ENCODE data around the gene ZNF319. TPM values are rescaled to one million over a fixed set of nuclear protein-coding genes. Genes with fewer than 3 reads are reported as not detected.

ZNF319 gene
- total RNA-seq, 4 donors from 2014 or later, result 12.1 to 24.0 (median 18.7) TPM

- H3K27me3 ChIP-seq, result no peaks in the 10 kb centered on the region
- intact Hi-C loops (cut with DNase I), result no loop called here
- DNase-seq, result no peak
- no peaks in the 10 kb centered on the region for H3K4me1 ChIP-seq
- TF ChIP-seq, protein P1, sequence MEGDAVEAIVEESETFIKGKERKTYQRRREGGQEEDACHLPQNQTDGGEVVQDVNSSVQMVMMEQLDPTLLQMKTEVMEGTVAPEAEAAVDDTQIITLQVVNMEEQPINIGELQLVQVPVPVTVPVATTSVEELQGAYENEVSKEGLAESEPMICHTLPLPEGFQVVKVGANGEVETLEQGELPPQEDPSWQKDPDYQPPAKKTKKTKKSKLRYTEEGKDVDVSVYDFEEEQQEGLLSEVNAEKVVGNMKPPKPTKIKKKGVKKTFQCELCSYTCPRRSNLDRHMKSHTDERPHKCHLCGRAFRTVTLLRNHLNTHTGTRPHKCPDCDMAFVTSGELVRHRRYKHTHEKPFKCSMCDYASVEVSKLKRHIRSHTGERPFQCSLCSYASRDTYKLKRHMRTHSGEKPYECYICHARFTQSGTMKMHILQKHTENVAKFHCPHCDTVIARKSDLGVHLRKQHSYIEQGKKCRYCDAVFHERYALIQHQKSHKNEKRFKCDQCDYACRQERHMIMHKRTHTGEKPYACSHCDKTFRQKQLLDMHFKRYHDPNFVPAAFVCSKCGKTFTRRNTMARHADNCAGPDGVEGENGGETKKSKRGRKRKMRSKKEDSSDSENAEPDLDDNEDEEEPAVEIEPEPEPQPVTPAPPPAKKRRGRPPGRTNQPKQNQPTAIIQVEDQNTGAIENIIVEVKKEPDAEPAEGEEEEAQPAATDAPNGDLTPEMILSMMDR (IDR thresholded peaks at IDR 0.05), result no peak
- TF ChIP-seq POLR2A (IDR thresholded peaks at IDR 0.05), result no peak
- no peaks in the 10 kb centered on the region for H3K9me3 ChIP-seq
- H3K4me3 ChIP-seq (replicated peaks in 1 of 3), result no peak overlapping the region
- H3K27ac ChIP-seq, result no peak overlapping the region
- WGBS, 2 donors, result 68 to 76% methylated on average over 2 of the region's 2 CpGs
- H3K36me3 ChIP-seq, result no peaks in the 10 kb centered on the region
These were observed 38.9 kb downstream of the ZNF319 start for GRCh38 chr16:57961538-57961937.

DNA sequence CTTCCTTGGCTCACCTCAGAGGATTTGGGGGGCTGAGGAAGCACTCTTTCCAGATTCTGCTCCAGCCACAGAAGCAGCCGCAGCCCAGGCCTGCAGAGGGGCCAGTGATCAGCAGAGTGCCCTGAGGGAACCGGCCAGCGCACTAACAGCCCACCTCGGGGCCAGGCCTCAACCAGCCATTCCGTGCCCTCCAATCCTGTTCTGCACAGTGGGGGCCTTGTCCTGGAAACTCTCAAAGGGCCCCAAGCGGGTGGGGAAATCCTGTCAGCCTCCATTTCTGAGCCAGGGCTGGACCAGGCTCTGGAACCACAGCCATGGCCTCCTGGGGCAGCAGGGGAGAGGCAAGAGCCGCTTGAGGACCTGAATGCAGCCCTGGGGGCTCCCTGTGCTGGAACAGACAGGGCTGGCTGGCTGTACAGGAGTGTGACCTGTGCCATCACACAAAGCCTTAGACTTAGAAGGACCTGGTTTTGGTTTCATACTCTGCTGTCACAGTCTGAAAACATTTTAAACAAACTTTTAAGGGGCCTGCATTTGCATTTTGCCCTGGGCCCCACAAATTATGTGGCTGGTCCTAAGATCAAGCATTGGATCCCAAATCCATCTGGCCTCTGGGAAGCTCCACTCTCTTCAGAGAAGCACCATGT, 39.5 kb downstream of the ZNF319 start:
- no peak for TF ChIP-seq POLR2A (IDR thresholded peaks at IDR 0.05)
- TF ChIP-seq, protein P1 (IDR thresholded peaks at IDR 0.05), result no peak
- Histone ChIP-seq H3K27ac (no peak overlapping the region), H3K4me1 (no peaks in the 10 kb centered on the region), H3K36me3 (no peaks in the 10 kb centered on the region), H3K27me3 (no peaks in the 10 kb centered on the region), H3K4me3 (replicated peaks in 1 of 3) (no peak overlapping the region), H3K9me3 (no peaks in the 10 kb centered on the region)
- DNase-seq, result no peak
- WGBS, 2 donors, result 100% methylated on average over 2 of the region's 7 CpGs
- intact Hi-C loops (cut with DNase I), result no loop called here

DNA sequence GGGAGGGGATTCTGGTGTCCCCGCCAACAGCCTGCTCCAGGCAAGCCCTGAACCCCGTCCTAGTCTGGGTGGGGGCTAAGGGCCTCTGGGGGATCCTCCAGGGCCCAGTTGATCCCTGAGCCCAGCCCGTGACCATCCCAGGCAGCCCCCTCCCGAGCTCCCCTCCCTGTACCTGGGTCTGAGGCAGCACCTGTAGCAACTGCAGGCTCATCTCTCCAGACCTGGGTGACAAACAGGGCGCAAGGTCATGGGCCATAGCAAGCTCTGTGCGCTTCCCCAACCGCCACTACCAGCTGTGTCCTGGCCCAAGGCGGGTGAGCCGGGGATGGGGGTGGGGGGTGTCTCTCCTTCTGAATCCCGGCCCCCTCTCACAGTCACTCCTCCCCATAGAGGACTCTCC, 40.2 kb downstream of the ZNF319 start:
- Histone ChIP-seq H3K4me3 (replicated peaks in 1 of 3) (no peak overlapping the region), H3K9me3 (no peaks in the 10 kb centered on the region), H3K27ac (no peak overlapping the region), H3K27me3 (no peaks in the 10 kb centered on the region), H3K4me1 (no peaks in the 10 kb centered on the region), H3K36me3 (no peaks in the 10 kb centered on the region)
- intact Hi-C loops (cut with DNase I), result no loop called here
- TF ChIP-seq, protein P1 (IDR thresholded peaks at IDR 0.05), result no peak
- TF ChIP-seq POLR2A (IDR thresholded peaks at IDR 0.05), result no peak
- DNase-seq, result no peak
- WGBS, 2 donors, result 81 to 83% methylated on average over 7 to 8 of the region's 10 CpGs

- 81 to 82% methylated on average over 11 of the region's 11 CpGs for WGBS, 2 donors
- Histone ChIP-seq H3K27me3 (no peaks in the 10 kb centered on the region), H3K4me1 (no peaks in the 10 kb centered on the region), H3K36me3 (no peaks in the 10 kb centered on the region), H3K4me3 (replicated peaks in 1 of 3) (no peak overlapping the region), H3K27ac (no peak overlapping the region), H3K9me3 (no peaks in the 10 kb centered on the region)
- intact Hi-C loops (cut with DNase I), result no loop called here
- TF ChIP-seq POLR2A (IDR thresholded peaks at IDR 0.05), result no peak
- TF ChIP-seq, protein P1 (IDR thresholded peaks at IDR 0.05), result no peak
- DNase-seq, result no peak
These were observed 40.7 kb downstream of the ZNF319 start for GRCh38 chr16:57959804-57960203.

DNA sequence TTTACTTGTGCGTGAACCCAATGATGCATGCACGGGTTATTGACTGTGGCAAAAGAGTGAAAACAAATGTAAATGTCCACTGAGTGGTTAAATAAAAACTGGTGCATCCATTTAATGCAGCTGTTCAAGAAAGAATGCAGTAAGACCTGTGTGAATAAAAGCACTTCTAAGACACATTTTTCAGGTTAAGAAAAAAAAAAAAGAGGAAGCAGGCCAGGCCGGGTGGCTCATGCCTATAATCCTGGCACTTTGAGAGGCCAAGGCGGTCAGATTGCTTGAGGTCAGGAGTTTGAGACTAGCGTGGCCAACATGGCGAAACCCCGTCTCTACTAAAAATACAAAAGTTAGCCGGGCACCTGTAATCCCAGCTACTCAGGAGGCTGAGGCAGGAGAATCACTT, 41.4 kb downstream of the ZNF319 start:
- no peak overlapping the region for H3K27ac ChIP-seq
- H3K36me3 ChIP-seq, result no peaks in the 10 kb centered on the region
- DNase-seq, result no peak
- no peaks in the 10 kb centered on the region for H3K4me1 ChIP-seq
- H3K9me3 ChIP-seq, result no peaks in the 10 kb centered on the region
- no peaks in the 10 kb centered on the region for H3K27me3 ChIP-seq
- H3K4me3 ChIP-seq (replicated peaks in 1 of 3), result no peak overlapping the region
- intact Hi-C loops (cut with DNase I), result no loop called here
- TF ChIP-seq, protein P1 (IDR thresholded peaks at IDR 0.05), result no peak
- TF ChIP-seq POLR2A (IDR thresholded peaks at IDR 0.05), result no peak
- WGBS, 2 donors, result 59% methylated on average over 8 of the region's 8 CpGs

Data from thyroid gland (tissue), 4 donors.